HEK293 (cell line): ENCODE measurements around the gene TEX14.
A peak's percentile ranks its signal among the peaks of the same experiment; 100 is the strongest.

Source experiments
- CTCF ChIA-PET: fragments of 350-600 bp; formaldehyde crosslinking; extraction: SDS; loops from one replicate; lab custom pipeline; 2021; ENCODE audit warnings: antibody characterized with exemption; lab: Yijun Ruan, JAX
- POLR2A ChIA-PET: fragments of 300-600 bp; formaldehyde crosslinking; extraction: SDS; loops from one replicate; lab custom pipeline; 2020; ENCODE audit warnings: antibody characterized with exemption, inconsistent platforms; lab: Yijun Ruan, JAX
- H3K27ac ChIP-seq: fragments of 200-500 bp; sonication (Bioruptor generic); 2 replicates; pipeline ENCODE4 v1.5.1; 2014; ENCODE audit warnings: low read depth, low read length, control low read depth, inconsistent platforms; ENCODE audit errors: extremely low read depth
- H3K36me3 ChIP-seq, 2 experiments: fragments of 200-500 bp in 1 of 2; sonication (Bioruptor generic) in 1 of 2; 1 replicate in 1 of 2; 2 replicates in 1 of 2; pipeline ENCODE4 v1.5.1; 2014 to 2017; ENCODE audit warnings: inconsistent platforms in 2 of 2, low read length in 2 of 2; ENCODE audit not compliant: control insufficient read depth in 2 of 2, insufficient read depth in 1 of 2
- H3K4me1 ChIP-seq: fragments of 200-500 bp; sonication (Bioruptor generic); 2 replicates; pipeline ENCODE4 v1.5.1; 2014; ENCODE audit warnings: mild to moderate bottlenecking, low read length, inconsistent platforms; ENCODE audit not compliant: control insufficient read depth, insufficient read depth
- H3K4me3 ChIP-seq: 2 replicates; pipeline ENCODE4 v1.5.1; 2011; ENCODE audit warnings: low read depth, mild to moderate bottlenecking, control low read depth, low read length, moderate library complexity
- H3K9me3 ChIP-seq: fragments of 200-500 bp; sonication (Bioruptor generic); 2 replicates; pipeline ENCODE4 v1.5.1; 2014; ENCODE audit warnings: low read depth, low read length, inconsistent platforms; ENCODE audit not compliant: control insufficient read depth, insufficient read depth
- EGR2 ChIP-seq: fragments of 450-650 bp; formaldehyde crosslinking; IDR thresholded peaks from 2 replicates; pipeline ENCODE4 v1.5.1; 2016; ENCODE audit warnings: low read depth, missing biosample characterization, missing genetic modification characterization
- GFI1B ChIP-seq: fragments of 450-650 bp; formaldehyde crosslinking; IDR thresholded peaks from 2 replicates; pipeline ENCODE4 v1.5.1; 2016; ENCODE audit warnings: missing biosample characterization, missing genetic modification characterization
- RBAK ChIP-seq: fragments of 450-650 bp; formaldehyde crosslinking; IDR thresholded peaks from 2 replicates; pipeline ENCODE4 v1.5.1; 2016; ENCODE audit warnings: missing biosample characterization, missing genetic modification characterization
- REPIN1 ChIP-seq: fragments of 450-650 bp; formaldehyde crosslinking; IDR thresholded peaks from 2 replicates; pipeline ENCODE4 v1.5.1; 2017; ENCODE audit warnings: missing biosample characterization, missing genetic modification characterization, low read depth
- SCRT1 ChIP-seq: fragments of 450-650 bp; formaldehyde crosslinking; IDR thresholded peaks from 2 replicates; pipeline ENCODE4 v1.5.1; 2016; ENCODE audit warnings: missing biosample characterization, missing genetic modification characterization, borderline replicate concordance
- ZBTB21 ChIP-seq: fragments of 450-650 bp; formaldehyde crosslinking; IDR thresholded peaks from 2 replicates; pipeline ENCODE4 v1.5.1; 2017; ENCODE audit warnings: missing biosample characterization, missing genetic modification characterization
- ZNF221 ChIP-seq: fragments of 450-650 bp; formaldehyde crosslinking; IDR thresholded peaks from 2 replicates; pipeline ENCODE4 v1.5.1; 2017; ENCODE audit warnings: missing biosample characterization, missing genetic modification characterization, borderline replicate concordance
- ZNF302 ChIP-seq: fragments of 450-650 bp; formaldehyde crosslinking; IDR thresholded peaks from 2 replicates; pipeline ENCODE4 v1.5.1; 2016; ENCODE audit warnings: missing biosample characterization, missing genetic modification characterization, low read depth
- ZNF341 ChIP-seq: fragments of 450-650 bp; formaldehyde crosslinking; IDR thresholded peaks from 2 replicates; pipeline ENCODE4; 2016; ENCODE audit warnings: low read depth, missing biosample characterization, missing genetic modification characterization
- ZNF510 ChIP-seq: fragments of 450-650 bp; formaldehyde crosslinking; IDR thresholded peaks from 2 replicates; pipeline ENCODE4 v1.5.1; 2018; ENCODE audit warnings: mild to moderate bottlenecking, missing genetic modification characterization, missing biosample characterization; ENCODE audit not compliant: insufficient replicate concordance
- ZNF571 ChIP-seq: fragments of 450-650 bp; formaldehyde crosslinking; IDR thresholded peaks from 2 replicates; pipeline ENCODE4 v1.5.0; 2017; ENCODE audit warnings: missing biosample characterization, missing genetic modification characterization
- ZNF629 ChIP-seq: fragments of 450-650 bp; formaldehyde crosslinking; IDR thresholded peaks from 2 replicates; pipeline ENCODE4 v1.5.1; 2017; ENCODE audit warnings: missing biosample characterization, missing genetic modification characterization
- ZNF792 ChIP-seq: fragments of 450-650 bp; formaldehyde crosslinking; IDR thresholded peaks from 2 replicates; pipeline ENCODE4 v1.5.1; 2016; ENCODE audit warnings: missing biosample characterization, missing genetic modification characterization
- TF ChIP-seq, protein P1 (sequence below): fragments of 450-650 bp; formaldehyde crosslinking; IDR thresholded peaks from 2 replicates; pipeline ENCODE4 v1.5.1; 2016; ENCODE audit warnings: missing biosample characterization, missing genetic modification characterization, borderline replicate concordance
- TF ChIP-seq, protein P2 (sequence below): fragments of 450-650 bp; formaldehyde crosslinking; IDR thresholded peaks from 2 replicates; pipeline ENCODE4 v1.5.1; 2016; ENCODE audit warnings: missing biosample characterization, missing genetic modification characterization
- TF ChIP-seq, protein P3 (sequence below): fragments of 450-650 bp; formaldehyde crosslinking; optimal IDR thresholded peaks from 2 replicates; pipeline ENCODE3; 2016; ENCODE audit warnings: missing biosample characterization, mild to moderate bottlenecking, missing genetic modification characterization

The TEX14 gene

DNA sequence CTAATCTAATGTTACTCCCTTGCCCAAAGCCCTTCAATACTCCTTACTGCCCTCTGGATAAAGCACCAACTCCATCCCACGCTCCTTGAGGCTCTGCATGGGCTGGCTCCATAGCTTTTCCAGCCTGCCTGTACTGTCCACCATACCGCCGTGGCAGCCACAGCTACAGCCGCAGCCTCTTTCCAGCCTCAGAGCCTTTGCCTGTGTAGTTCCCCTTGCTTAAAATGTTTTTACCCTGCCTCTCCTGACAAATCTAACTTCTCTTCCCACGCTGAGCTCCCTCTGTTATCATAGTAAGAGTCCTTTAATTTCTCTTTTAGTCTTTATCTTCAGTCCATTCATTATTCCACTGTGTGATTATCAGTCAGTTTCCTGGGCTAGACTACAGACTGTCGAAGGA is 22.0 kb downstream of the TEX14 start:
- Histone ChIP-seq H3K9me3 (no peaks in the 10 kb centered on the region), H3K4me3 (no peak overlapping the region), H3K36me3 (no peaks in the 10 kb centered on the region), H3K27ac (no peak overlapping the region), H3K4me1 (no peaks in the 10 kb centered on the region)
- TF ChIP-seq REPIN1 (tag by site-specific recombination), result no peak
- TF ChIP-seq, protein P1, sequence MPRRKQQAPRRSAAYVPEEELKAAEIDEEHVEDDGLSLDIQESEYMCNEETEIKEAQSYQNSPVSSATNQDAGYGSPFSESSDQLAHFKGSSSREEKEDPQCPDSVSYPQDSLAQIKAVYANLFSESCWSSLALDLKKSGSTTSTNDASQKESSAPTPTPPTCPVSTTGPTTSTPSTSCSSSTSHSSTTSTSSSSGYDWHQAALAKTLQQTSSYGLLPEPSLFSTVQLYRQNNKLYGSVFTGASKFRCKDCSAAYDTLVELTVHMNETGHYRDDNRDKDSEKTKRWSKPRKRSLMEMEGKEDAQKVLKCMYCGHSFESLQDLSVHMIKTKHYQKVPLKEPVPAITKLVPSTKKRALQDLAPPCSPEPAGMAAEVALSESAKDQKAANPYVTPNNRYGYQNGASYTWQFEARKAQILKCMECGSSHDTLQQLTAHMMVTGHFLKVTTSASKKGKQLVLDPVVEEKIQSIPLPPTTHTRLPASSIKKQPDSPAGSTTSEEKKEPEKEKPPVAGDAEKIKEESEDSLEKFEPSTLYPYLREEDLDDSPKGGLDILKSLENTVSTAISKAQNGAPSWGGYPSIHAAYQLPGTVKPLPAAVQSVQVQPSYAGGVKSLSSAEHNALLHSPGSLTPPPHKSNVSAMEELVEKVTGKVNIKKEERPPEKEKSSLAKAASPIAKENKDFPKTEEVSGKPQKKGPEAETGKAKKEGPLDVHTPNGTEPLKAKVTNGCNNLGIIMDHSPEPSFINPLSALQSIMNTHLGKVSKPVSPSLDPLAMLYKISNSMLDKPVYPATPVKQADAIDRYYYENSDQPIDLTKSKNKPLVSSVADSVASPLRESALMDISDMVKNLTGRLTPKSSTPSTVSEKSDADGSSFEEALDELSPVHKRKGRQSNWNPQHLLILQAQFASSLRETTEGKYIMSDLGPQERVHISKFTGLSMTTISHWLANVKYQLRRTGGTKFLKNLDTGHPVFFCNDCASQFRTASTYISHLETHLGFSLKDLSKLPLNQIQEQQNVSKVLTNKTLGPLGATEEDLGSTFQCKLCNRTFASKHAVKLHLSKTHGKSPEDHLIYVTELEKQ (tag by site-specific recombination), result no peak
- no peak for TF ChIP-seq RBAK (tag by site-specific recombination)
- no peak for TF ChIP-seq GFI1B
- no peak for TF ChIP-seq ZNF510 (tag by site-specific recombination)
- TF ChIP-seq ZNF221, result no peak
- no peak for TF ChIP-seq ZNF792 (tag by site-specific recombination)
- TF ChIP-seq, protein P2, sequence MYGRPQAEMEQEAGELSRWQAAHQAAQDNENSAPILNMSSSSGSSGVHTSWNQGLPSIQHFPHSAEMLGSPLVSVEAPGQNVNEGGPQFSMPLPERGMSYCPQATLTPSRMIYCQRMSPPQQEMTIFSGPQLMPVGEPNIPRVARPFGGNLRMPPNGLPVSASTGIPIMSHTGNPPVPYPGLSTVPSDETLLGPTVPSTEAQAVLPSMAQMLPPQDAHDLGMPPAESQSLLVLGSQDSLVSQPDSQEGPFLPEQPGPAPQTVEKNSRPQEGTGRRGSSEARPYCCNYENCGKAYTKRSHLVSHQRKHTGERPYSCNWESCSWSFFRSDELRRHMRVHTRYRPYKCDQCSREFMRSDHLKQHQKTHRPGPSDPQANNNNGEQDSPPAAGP (tag by site-specific recombination), result no peak
- TF ChIP-seq ZNF302, result no peak
- ChIA-PET POLR2A (interaction anchor here (1.2 to 3.2 kb wide), 4 partner anchors 8 to 38 kb away, joined by 3 to 17 read pairs (median 10); no protein-coding TSS in a partner anchor), CTCF (interaction anchor here (0.6 to 1.2 kb wide), 3 partner anchors 71 to 982 kb away, joined by 3 to 4 read pairs (median 3); no protein-coding TSS in a partner anchor)

DNA sequence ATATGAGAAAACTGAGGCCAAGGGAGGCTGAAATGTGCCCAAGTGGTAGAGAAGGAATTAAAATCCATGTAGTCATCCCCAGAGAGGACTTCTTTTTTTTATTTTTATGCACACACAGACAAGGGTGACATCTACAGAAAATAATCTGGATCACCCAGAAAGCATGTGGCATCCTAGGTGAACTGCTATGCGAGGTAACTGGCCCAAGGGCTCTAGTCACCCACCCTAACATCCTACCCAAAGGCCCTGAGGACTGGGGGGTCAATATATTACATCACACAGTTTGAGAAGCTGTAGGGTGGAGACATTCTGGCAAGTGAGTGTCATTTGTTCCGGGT is 23.3 kb downstream of the TEX14 start:
- CTCF ChIA-PET, result no interaction called here
- Histone ChIP-seq H3K4me1 (no peaks in the 10 kb centered on the region), H3K27ac (no peak overlapping the region), H3K9me3 (no peaks in the 10 kb centered on the region), H3K36me3 (no peaks in the 10 kb centered on the region), H3K4me3 (no peak overlapping the region)
- TF ChIP-seq EGR2 (tag by site-specific recombination) (no peak), ZBTB21 (no peak), ZNF629 (peak; percentile 17; the same call in 1 of the 2 replicates)
- TF ChIP-seq, protein P3, sequence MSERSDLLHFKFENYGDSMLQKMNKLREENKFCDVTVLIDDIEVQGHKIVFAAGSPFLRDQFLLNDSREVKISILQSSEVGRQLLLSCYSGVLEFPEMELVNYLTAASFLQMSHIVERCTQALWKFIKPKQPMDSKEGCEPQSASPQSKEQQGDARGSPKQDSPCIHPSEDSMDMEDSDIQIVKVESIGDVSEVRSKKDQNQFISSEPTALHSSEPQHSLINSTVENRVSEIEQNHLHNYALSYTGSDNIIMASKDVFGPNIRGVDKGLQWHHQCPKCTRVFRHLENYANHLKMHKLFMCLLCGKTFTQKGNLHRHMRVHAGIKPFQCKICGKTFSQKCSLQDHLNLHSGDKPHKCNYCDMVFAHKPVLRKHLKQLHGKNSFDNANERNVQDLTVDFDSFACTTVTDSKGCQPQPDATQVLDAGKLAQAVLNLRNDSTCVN (tag by site-specific recombination), result no peak
- POLR2A ChIA-PET, result interaction anchor here (1.2 kb wide), 1 partner anchor 37 kb away, joined by 4 read pairs; no protein-coding TSS in a partner anchor

DNA sequence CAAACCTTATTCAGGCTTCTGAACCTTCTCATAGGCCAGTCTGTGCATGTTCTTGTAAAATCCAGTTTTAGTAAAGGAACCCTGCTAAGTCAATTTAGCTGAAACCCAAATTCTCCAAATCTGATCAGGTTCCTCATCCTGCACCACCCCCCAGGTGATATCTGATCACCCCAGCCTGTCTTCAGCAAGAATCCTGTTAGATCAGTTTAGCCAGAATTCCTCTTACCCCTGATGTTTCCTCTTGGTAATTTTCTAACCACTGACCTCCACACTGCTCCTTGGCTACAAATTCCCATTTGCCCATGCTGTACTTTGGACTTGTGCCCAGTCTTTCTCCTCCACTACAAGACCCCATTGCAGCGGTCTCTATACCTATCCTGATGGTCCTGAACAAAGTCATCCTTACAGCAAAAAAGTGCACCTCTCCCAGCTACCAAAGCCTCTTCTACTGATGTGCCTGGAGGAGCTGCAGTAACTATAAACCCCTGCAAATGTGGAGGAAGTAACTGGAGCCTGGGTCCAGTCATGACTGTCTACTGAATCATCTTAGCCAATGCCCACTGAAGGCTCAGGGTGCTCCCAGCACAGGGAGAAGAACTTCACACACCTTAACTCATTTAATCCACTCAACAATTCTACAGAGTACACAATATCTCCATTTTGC is 23.8 kb downstream of the TEX14 start:
- TF ChIP-seq ZNF571 (no peak), ZNF341 (tag by site-specific recombination) (no peak), SCRT1 (no peak)
- TF ChIP-seq, all 188 proteins: peak for 0
- CTCF ChIA-PET, result no interaction called here

More for the DNA sequence above, 23.8 kb downstream of the TEX14 start:
- no peaks in the 10 kb centered on the region for H3K36me3 ChIP-seq
- no peak overlapping the region for H3K27ac ChIP-seq
- POLR2A ChIA-PET, result interaction anchor here (0.7 to 1.6 kb wide), 3 partner anchors 9 to 37 kb away, joined by 4 to 7 read pairs (median 6); no protein-coding TSS in a partner anchor
- no peaks in the 10 kb centered on the region for H3K9me3 ChIP-seq
- no peaks in the 10 kb centered on the region for H3K4me1 ChIP-seq
- no peak overlapping the region for H3K4me3 ChIP-seq
